HFF-Myc (cell line): ENCODE results near the gene SHF.

Experiments
- DNase-seq: peaks from one replicate; pipeline ENCODE4 v3.0.0-alpha.2; 2011; ENCODE audit warnings: low read depth; ENCODE audit errors: extremely low read depth
- H3K4me3 ChIP-seq: replicated peaks from 2 replicates; pipeline ENCODE4 v1.5.1; 2011; ENCODE audit warnings: low read depth, mild to moderate bottlenecking, control low read depth, low read length
- CTCF ChIP-seq: IDR thresholded peaks from 2 replicates; pipeline ENCODE4 v1.5.1; 2012; ENCODE audit warnings: mild to moderate bottlenecking, low read depth, low read length, control low read depth; ENCODE audit errors: missing control alignments

SHF gene

DNA sequence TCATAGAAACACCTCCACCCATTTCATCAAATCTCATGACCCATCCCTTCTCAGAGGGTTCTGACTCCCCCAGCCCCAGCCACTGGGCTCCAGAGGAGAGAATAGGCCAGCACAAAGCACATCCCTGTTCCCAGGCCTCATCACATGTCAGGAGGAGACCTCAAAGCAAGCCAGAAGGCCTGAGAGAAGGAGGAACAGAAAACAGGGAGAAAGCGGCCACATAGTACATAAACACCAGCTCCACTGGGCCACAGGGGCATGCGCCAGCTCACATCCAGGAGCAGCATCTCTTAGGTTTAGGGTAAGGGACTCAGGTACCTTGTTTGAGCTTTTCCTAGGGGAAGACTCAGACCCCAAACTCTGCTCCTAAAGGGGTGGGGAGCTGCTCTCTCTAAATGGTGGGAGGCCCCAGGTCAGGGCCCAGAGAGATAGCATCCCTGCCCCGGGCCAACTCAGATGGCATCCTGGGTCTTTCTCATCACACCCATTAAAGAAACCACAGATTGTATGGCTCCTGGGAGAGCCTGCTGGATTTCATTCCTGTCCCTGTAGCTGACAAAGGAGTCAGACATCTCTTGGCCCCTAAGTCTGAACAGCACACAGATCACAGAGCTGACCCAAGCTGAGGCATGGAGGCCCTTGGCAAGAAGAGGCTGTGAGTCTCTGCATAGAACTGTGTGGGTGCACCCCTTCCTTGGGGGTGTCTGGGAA is 2.5 kb downstream of the SHF start:
- H3K4me3 ChIP-seq, result no peak overlapping the region
- no peak for DNase-seq
- no peak for TF ChIP-seq CTCF

GRCh38 chr15:45184562-45185041 is 3.2 kb downstream of the SHF start:
- no peak for DNase-seq
- TF ChIP-seq CTCF, result no peak

GRCh38 chr15:45183511-45183910 is 4.3 kb downstream of the SHF start:
- DNase-seq, result no peak
- no peak overlapping the region for H3K4me3 ChIP-seq
- no peak for TF ChIP-seq CTCF

More at GRCh38 chr15:45184562-45185041, 3.2 kb downstream of the SHF start:
- no peak overlapping the region for H3K4me3 ChIP-seq

GRCh38 chr15:45182996-45183395 is 4.8 kb downstream of the SHF start:
- no peak overlapping the region for H3K4me3 ChIP-seq
- no peak for TF ChIP-seq CTCF
- DNase-seq, result no peak

DNA sequence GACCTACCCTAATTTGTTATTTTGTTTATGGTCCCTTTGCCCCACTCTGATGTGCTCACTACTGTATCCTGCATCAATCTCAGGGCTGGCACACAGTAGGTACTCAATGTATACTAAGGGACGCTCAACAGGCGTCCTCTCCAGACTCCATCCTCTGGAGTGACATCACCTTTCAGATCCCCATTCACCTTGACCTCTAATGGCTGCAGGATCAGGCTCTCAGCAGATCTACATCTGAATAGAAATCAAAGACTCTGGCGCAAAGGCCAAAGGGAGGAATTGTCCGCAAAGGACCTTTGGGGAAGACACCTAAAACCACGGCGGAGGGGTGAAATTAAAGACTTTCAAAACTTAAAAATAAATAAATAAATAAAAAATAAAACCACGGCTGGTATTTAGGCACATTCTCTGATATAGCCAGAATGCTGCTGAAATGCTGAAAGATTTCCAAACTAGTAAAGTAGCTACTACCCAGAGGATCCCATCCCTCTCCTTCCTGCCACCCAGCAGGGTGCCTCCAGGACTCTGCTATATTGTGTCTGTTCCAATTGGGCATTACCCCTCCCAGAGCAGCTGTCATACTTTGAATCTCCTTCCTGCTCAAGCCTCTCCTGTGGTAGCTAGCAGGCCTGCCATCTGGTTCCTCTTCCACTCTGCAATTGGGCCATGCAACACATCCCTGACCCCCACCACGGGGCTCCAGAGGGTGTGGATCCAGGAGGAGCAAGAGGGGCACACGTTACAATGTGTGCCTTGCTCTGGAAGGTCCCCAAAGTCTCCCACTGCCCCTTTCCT is 6.1 kb downstream of the SHF start:
- no peak overlapping the region for H3K4me3 ChIP-seq
- no peak for DNase-seq
- TF ChIP-seq CTCF, result no peak

- DNase-seq, result no peak
- no peak for TF ChIP-seq CTCF
- H3K4me3 ChIP-seq, result no peak overlapping the region
Observed at GRCh38 chr15:45180648-45181436, 6.9 kb downstream of the SHF start.
